GM21390 (cell line): ENCODE measurements around the gene BGN.

Experiments
- ATAC-seq: cut with Tn5 transposase; IDR thresholded peaks from one replicate; pipeline ENCODE4 v1.9.1; 2021; ENCODE audit not compliant: unreplicated experiment

Gene BGN

DNA sequence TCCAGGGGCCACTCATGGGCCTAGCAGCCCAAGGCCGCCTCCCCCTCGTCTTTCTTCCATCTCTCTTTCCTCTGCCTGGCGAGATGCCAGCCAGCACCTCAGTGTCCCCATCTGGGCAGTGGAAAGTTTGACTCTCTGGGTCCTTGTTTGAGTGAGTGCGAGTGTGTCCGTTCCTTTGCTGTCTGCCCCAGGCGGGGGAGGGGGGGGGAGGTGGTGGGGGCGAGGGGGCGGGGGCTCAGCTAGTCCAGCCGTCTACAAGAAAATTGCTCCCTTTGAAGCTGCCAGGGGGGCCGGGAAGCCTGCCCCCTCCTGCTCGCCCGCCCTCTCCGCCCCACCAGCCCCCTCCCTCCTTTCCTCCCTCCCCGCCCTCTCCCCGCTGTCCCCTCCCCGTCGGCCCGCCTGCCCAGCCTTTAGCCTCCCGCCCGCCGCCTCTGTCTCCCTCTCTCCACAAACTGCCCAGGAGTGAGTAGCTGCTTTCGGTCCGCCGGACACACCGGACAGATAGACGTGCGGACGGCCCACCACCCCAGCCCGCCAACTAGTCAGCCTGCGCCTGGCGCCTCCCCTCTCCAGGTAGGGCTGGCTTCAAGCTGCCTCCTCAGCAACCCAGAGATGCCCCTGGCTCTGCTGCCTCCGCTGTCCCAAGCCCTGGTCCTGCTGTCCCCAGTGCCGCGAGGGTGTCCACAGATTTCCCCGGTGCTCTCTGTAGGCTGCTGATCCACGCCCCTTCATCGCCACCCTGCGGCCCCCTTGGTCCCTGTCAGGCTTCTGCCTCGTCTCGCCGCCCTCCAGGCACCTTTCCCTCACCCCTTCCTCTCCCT lies at the start of gene BGN:
TSS of gene BGN (plus strand) at position 440 of the 821 bp plus-strand sequence. CDS start 9,652 bp downstream, outside the sequence.
- ATAC-seq, result no peak

DNA sequence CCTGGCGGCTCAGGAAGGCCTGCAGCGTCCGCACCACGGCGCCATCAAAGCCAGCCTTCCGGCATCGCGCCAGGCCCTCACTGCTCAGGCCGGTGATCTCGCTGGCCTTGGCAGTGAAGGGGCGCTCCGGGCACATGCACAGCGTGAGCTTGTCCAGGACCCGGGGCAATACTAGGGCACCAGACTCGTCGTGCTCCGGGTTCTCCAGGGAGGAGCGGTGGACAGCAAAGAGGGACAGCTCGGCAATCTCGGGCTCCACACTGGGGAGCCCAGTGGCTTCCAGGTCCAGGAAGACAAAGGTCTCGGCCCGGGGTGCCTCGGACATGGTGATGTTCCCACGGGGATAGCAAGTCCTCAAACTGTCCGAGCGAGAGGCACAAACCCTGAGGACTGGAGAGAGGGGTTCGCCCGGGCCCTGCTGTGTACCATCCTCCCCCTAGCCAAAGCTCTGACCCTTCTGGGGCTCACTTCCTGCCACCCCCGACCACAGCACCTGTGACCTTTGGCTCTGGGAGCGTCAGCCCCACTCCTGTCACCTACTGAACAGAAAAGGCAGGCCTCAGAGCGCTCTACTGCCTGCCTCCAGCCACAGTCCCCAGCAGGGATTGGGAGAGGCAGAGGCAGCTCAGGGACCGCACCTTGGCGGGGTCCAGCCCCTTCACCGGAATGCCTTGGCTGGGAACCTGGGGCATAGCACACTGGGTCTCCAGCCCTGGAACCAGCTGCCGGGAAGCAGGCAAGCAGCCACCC lies 49.5 kb upstream of the BGN start:
- ATAC-seq, result no peak

DNA sequence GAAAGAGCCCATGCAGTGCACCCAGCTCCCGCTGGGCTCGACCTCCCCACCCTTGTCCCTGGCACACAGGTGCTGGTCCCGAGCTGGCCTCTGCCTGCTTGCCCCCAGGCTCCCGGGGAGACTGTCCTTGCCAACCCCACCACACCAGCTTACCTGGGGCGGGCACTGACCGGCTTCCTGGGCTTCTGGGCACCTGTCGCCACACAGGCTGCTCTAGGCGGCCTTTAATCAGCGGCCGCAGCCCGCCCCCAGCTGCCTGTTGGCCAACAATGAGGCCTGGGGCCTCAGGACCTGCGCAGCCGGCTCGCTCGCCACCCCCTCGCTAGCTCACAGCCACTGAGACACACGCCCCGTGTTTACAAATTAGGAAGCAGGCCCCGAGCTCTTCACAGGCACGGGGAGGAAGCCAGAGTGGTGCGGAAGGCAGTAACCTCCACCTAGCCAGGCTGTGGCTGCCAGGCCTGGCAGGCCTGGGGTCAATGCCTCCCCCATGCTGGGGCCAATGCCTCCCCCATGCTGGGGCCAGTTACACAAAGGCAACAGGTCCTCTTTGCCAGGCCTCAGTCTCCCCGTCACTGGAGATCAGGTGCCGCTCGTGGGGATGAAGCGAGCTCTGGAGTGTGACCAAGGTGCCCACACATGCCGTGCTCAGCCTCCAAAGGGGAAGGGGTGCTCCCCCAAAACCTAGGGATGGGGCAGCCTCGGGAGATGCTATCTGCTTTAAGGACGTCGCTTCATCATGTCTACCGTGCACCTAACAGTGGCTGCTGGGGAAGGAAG lies 48.7 kb upstream of the BGN start, which contains the start of gene TREX2:
TSS of gene TREX2 (minus strand) at position 201 of the 780 bp plus-strand sequence. CDS start 626 bp downstream, outside the sequence.
- ATAC-seq, result no peak

DNA sequence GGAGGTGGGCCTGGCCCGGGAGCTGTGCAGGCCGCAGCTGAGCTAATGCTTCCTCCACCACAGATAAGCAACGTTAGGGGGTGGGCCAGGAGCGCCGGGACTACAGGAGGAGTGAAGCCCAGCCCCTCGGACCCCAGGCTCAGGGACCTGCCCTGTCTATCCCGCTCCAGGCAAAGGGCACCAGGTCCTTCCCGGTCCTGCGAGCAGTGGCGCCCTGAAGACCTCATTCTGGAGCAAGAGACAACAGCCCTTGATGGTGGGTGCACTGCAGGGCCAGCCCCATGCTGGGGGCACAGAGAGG lies 48.2 kb upstream of the BGN start:
- no peak for ATAC-seq

DNA sequence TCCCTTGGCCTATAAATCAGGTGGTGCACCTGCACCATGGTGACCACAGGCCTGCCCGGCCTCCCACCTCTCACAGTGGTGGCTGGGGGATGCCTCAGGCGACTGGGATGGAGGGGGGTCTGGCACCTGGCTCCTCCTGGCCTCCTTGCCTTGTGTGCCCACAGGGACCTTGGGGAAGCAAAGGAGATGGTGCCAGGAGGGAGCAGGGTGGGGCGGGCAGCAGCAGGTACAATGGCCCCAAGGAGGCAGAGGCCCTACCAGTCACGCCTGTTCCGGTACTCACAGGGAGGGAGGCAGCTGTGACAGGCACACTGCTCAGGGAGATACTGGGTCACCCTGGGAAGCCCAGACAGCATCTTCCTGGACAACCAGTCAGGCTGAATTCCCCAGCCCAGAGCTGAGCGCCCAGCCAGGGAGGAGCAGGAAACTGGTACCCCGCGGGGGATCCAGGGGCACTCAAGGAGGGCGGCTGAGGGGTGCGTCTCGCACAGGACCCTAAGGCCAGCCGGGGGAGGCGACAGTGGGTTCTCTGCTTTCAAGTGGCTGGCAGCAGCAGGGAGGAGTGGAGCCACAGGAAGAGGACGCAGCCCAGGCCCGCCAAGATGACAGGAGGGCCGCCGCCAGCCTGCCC lies 47.7 kb upstream of the BGN start:
- ATAC-seq, result no peak

DNA sequence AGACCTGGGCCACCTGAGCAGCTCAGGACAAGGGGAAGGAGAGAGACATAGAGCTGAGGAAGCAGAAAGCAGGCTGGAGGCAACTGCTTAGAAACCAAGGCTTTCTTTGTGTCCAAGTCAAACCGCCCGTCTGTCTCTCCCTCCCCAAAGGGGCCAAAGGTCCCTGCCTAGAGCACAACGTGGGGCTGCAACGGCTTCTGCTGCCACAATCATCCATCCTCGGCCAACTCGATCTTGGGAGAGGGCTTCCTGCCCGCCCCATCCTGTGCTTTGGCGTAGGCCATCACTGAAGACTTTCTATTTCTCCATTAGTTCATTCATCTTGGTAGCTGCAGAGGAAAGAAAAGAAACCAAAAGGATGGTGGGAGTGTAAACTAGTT lies 47.2 kb upstream of the BGN start:
- no peak for ATAC-seq

DNA sequence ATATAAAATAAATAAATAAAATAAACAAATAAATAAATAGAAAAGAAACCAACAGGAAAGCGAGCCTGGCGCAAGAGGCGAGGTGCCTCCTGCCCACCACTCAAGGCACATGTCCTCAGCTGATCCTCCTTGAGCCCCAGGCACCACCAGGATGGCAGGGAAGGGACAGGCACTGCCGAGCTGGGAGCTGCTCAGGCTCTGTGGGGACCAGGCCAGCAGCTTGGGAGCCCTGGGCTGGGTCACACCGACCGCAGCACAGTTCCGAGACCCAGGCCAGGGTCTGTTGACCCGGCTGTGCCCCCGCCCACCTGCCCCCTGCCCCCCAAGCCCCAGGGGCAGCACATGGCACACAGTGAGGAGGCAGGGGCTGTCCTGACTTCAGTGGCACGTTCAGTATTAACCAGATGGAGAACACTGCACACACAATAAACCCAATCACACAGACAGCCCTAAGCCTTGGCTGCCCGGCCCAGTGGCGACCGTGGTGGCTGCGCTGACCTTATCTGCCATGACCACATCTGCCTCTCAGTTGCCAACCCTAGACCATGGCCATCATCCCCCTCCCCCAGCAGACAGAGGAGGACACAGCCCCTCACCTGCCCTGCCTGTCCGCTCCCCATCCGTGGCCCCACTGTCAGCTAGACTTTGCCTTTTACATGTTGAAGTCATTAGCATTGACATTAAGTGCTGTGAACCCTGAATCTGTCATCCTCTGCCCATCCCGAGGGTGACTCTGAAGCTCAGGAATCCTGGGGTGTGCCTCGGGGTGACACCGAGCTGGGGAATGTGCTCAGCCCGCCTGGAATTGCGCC lies 46.0 kb upstream of the BGN start:
- no peak for ATAC-seq

DNA sequence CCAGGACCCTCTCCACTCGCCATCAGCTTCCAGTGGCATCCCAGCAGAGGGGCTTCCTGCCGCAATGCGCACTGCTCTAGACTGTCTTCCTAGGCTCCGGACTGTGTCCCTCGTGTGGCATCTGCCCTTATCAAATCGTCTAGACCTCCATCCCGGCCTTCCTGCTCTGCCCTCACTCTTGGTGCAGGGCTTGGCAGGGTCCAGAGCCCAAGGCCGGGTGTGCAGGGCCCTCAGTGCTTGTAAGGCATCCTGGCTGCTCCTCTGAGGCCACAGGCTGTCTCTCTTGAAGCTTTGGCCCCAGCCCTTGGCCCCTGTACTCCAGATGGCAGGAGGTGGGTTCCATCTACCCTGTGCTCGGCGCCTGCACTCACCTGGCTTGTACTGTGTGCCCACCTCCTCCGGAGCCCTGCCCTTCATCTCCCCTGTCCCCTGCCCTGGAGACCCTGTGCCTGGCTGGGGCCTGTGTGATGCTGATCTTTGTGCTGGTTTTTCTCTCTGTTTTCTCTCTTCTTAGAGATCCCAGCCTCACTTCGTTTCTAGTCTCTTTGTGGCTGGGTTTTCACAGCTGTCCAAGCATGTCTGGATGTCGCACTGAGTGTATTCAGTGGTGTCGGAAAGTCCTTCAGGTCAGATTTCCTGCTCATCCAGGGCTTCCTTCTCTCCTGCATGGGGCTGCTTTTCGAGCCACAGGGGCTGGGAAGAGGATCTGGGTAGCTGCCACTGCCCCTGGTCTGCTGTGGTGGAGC lies 45.2 kb upstream of the BGN start:
- ATAC-seq, result no peak

DNA sequence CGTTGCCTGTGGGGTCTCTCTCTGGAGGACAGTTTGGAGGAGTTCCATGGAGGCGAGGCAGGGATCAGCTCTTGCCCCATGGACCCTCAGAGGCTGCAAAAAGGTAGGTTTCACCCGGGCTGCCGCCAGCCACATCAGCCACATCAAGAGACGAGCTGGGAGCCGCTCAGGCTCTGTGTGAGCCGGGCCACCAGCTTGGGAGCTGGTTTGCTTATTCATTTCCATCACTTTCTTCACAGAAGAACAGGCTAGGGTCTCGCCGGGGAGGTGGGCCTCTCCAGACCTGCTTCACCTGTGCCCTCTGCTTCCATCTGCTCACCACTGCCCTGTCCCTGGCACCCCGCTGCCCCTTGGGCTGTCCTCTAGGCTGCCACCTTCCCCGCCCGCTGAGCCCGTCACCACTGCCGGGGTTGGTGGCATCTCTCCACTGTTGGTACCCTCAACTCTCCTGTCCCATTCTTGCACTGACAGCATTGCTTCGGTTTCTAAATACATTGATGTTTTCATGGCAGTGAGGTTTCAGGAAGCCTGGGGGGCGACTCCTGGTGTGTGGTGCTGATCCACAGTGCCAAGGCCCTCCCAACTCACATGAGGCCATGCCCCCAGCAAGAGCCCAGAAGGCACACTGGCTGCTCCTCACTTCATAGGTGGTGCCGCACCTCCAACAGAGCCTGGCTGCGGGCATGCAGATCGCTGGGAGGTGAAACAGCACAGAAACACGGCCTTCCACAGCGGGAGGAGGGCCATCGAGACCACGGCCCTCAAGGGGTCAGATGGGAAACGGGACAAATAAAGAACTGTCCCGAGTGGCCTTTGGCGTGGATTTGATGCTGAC lies 44.4 kb upstream of the BGN start:
- ATAC-seq, result no peak

DNA sequence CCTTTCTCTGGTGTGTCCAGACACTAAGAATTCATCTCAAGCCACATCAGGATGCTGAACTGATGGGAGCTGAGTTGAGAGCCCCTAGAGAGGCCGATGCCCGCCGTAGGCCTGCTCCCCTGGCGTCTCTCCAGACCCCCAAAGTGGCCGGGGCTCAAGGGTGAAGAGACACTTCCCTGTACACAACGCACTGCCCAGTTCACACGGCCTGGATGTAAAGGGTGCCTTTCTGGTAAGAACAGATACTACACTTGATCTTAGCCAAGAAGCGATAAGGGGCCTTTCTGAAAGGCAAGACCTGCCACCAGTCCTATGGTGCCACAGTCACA lies 43.9 kb upstream of the BGN start:
- ATAC-seq, result no peak

DNA sequence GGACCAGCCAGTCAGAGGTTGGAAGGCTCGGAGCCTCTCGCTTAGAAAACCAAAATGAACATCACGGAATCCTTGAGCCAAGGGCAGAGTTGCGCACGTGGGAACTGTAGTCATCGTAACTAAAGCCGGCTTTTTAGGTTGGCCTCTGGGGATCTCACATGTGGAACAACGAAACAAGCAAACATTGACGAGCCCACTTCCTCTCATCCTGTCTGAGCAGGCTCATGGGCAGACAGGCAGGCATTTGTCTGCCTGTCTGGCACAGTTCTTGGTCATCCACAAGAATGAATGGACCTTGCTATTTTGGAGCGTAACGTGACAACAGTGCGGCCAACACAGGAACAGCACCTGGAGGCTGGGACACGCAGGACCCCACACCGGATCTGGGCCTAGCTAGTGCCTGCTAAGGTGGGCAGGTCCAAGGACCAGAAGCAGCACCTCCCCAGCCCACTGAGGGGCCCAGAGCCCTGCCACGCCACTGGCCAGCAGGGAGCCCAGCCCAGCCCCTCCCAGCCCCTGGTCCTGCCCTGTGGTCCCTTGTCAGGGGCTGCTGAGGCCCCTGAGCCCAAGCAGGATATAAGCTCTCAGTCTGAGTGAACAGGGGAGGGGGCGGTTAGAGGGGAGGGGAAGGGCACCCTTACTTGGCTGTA lies 39.8 kb upstream of the BGN start:
- no peak for ATAC-seq

DNA sequence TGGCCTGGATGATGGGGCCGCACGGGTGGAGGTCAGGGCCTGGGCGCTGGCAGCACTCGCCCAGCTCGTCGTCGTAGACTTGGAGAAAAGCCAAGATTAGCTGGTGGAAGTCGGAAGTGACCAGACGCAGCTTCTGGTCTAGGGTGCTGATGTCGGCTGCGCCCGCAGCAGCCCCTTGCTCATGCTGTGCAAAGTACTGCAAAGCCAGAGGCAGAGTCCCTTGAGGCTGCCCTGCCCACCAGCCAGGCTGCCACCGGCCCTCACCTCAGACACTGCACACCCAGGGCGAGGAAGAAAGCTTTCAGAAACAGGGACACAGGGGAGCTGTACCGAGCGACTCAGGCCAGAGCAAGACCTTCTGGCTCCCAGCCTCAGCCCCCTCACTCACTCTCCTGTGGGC lies 39.2 kb upstream of the BGN start:
- ATAC-seq, result no peak

DNA sequence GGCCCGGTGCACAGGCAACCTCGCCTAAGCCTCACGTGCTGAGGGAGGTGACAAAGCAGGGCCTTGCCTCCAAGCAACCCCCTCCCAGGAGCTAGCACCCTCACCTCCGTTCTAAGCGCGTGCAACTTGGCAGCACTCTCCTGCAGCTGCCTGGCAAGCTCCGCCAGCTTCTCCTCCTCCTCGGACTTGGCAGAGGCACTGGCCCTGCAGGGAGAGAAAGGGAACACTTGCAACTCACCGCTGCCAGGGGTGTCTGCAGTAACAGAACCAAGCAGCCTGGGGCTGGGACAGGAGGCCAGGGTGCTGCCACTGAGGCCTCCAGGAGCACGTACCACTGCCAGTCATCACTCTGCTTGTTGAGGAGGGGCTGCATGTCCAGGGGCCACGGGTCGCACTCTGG lies 38.6 kb upstream of the BGN start:
- ATAC-seq, result no peak

DNA sequence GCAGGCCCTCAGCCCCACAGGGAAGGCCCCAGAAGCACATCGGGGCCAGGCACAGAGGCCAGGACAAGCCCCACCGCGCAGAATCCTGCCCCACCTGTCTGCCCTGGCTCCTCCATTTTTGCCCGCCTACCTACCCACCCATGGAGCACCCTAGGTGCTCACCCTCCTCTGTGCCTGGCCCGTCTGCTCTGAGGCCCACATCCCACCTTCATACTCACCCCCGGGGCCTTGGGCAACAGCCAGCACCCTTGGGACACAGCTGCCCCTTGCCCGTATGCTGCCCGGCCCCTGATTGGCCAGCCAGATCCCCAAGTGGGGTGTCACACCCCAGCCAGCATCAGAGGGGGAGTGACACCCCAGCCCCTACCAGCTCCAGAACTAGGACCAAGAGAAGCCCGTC lies 38.1 kb upstream of the BGN start:
- no peak for ATAC-seq

DNA sequence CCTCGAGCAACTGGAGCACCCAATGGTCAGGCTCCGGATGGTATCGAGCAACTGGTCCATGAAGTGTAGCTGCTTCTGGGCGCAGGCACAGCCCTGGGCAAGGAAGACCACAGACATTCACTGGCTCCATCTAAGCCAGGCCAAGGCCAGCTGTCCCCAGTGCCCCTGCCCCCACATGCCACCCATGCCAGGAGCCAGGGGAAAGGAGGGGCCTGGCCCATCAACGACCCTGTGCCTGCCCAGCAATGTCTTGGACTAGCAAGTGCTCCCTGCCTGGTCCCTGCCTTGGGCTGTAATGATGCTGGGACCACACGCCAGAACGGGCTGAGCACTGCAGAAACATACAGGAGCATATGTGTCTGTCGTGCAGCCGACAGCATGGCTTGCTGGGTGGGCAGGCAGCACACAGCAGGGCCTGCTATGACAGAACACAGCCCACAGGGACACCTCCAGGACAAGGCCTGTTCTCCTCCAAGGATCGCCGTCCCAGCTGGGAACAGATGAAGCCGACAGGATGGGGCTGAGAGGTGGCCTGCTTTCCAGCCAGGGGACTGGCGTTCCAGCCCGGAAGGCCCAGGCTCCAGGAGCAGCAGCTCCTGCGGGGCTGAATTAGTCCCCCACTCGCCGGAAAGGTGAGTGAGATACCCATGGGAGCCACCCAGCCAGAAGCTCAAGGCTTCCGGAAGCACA lies 37.5 kb upstream of the BGN start:
- ATAC-seq, result no peak

DNA sequence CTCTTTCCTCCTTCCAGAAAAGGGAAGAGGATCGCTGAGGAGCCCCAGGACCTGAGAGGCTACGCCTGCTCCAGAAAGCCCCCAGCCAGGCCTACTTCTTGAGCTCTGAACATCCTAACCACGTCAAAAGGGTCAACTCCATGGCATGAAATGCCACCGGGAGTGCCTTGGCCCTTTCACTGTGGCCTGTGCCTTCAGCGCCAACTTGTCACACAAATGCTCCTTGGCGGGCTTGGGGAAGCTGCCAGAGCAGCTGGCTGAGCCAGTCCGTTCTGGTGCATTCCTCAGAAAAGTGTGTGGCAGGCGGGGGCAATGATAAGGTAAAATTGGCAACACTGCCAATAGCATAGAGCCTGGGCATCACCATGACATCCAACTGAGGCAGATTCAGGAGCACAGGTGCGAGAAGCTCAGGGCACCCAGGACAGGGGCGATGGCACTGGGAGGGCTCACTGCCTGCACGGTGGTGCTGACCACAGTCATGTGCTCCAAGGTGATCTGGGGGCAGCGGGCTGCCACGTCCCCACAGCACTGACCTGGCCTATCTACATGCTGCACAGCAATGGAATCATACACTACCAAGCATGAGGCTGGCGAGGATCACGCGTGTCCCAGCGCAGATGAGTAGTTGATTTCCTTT lies 36.8 kb upstream of the BGN start:
- ATAC-seq, result no peak

DNA sequence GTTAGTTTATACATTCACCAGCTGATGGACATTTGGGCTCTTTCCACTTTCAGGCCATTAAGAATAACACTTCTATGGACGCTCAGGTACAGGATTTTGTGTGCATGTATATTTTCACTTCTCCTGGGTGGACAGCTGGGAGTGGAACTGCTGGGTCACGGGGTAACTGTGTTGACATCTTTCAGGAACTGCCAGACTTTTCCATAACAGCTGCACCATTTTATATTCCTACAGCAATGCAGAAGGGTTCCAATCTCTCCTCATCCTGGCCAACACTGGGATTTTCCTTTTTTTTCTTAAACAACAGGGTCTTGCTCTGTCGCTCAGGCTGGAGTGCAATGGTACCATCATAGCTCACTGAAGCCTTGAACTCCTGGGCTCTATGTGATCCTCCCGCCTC lies 36.3 kb upstream of the BGN start:
- no peak for ATAC-seq
